Fibroblast of skin of left quadriceps (primary cell): ENCODE results near the gene ARID1B.
"Not testable (repeated sequence)": the region's sequence is repeated elsewhere in the genome, so short reads cannot be mapped to it uniquely, and the experiment has no call there.

Source experiments
- DNase-seq, 2 experiments: peaks; one replicate each; pipeline ENCODE4 v3.0.0-alpha.2; 2013; ENCODE audit warnings: low read depth in 2 of 2

Gene ARID1B

DNA sequence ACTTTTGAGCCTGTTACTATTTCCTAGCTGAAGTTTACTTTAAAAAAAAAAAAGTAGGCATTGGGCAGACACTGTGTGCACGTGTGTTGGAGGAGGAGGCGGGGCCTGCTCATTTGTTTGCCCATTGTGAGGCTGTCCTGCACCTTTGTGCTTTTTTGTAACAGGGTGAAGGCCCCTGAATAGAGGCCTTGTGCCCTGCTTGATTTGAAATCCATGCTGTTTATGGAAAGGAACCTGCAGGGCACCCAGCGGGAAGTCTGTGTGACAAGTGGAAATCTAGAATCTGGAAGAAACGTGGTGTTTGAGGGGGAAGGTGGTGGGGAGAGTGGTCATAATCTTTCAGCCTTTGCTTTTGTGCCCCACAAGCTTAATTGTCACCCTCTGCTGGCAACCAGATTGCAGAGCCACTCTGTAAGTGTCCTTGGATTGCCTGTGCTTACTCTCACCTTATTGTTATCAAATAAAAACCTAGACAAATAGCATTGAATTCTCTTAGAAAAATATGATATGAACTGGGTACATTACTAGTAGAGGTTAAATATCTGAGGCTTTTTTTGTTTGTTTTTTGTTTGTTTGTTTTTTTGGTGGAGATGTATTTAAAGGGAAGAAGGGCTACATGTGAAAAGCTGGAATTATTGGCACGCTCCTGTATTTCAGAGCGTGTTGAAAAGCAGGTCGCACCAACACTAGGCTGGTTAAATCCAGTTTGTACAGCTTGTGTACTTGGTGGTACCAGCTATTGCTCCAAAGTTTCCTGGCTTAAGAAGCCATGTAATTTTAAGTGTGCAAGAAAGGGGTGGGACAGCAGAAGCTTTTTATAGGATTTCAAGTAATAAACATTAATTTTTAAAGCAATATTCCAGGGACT, 156.3 kb downstream of the ARID1B start:
- DNase-seq = no peak

GRCh38 chr6:156934069-156934460, 156.9 kb downstream of the ARID1B start:
- DNase-seq = no peak

DNA sequence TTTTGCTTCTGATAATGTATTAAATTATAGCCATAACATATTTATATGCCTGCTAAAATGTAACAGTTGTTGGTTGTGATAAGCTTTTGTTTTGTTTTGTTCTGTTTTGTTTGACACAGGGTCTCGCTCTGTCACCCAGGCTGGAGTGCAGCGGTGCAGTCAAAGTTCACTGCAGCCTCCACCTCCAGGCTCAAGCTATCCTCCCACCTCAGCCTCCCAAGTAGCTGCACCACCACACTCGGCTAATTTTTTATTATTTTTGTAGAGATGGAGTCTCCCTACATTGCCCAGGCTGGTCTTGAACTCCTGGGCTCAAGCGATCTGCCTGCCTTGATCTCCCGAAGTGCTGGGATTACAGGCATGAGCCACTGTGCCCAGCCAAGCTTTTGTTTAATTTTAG, 157.8 kb downstream of the ARID1B start:
- no peak for DNase-seq

- DNase-seq = no peak
Measured at GRCh38 chr6:156938143-156938542, 161.0 kb downstream of the ARID1B start.

GRCh38 chr6:156940221-156940620, 163.0 kb downstream of the ARID1B start:
- no peak for DNase-seq

DNA sequence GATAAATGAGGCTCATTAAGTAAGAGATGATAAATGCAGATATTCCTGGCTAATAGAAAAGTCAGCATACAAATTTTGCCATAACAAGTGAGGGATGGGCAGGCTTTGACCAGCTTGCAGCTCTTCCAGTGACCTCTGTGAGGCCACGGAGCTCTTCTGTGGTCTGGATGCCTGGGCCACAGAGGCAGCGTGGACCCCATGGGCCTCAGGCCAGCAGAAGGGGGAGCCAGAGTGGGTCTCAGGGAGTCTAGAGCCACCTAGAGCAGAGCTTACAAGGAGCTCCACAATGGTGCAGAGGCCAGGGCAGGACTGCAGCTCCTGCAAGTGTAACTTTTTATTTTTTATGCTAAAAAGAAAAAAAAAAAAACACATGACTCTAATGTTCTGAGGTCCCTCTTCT, 165.1 kb downstream of the ARID1B start:
- no peak for DNase-seq

- no peak for DNase-seq
Measured at GRCh38 chr6:156943166-156943565, 166.0 kb downstream of the ARID1B start.

- no peak for DNase-seq
Measured at GRCh38 chr6:156943816-156944215, 166.6 kb downstream of the ARID1B start.

GRCh38 chr6:156944412-156944811, 167.2 kb downstream of the ARID1B start:
- DNase-seq = no peak

- not testable (repeated sequence) for DNase-seq
Measured at GRCh38 chr6:156945789-156946172, 168.6 kb downstream of the ARID1B start.

DNA sequence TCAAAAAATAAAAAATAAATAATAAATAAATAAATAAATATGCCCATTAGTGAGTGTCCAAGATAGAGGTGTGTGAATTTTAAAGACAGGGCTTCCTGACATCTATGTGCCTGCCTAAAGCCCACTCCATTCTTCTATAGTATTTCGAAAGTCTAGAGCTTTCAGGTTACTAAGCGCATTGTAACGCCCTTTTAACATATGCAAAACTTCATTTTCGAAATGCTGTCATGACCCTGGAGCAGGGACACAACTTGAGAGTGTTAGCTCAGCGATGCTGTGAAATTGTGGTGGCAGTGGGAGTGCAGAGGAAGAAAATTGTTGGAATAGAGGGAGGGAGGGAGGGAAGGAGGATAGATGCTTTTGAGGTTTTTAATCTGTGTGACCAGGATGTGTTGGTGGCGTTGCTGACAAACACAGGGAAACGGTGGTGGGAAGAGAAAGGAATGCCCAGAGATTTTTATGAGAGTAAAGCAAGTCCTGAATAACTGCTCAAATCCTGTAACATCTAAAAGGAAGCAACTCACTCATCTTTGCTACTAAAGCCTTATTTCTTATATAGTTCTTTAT, 169.3 kb downstream of the ARID1B start:
- DNase-seq = no peak

DNA sequence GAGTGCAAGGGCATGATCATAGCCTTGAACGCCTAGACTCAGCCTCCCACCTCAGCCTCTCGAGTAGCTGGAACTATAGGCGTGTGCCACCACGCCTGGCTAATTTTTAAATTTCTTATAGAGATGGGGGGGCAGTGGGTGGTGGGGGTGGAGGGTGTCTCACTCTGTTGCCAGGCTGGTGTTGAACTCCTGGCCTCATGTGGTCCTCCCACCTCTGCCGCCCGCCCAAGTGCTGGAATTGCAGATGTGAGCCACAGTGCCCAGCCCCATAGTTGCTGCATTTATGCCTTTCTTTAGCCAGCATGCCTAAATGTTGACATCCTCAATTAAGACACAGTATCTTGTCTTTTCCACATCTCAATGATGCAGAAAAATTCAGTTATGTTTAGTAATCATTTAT, 171.1 kb downstream of the ARID1B start:
- DNase-seq = no peak

GRCh38 chr6:156948807-156949206, 171.6 kb downstream of the ARID1B start:
- no peak for DNase-seq

GRCh38 chr6:156949376-156949775, 172.2 kb downstream of the ARID1B start:
- peak in 1 of 2 experiments; percentile 47 for DNase-seq

- no peak for DNase-seq
Measured at GRCh38 chr6:156950084-156950483, 172.9 kb downstream of the ARID1B start.

DNA sequence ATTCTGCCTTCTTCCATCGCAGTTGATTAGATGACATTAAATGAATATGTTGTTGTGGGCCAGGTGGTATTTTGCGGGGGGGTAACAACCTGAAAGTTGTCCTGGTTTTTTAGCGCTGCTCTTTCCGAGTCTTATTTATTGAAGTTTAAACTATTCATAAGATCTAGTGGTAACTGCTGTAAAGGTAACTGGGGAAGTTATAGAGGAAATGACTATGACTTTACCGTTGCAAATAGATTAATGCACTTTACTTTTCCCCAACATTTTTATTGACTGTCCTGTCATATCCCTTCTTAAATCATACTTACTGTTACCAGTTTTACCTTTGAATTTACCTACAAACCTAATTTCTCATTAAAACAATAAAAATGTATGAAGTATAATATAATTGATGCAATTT, 173.4 kb downstream of the ARID1B start:
- no peak for DNase-seq

DNA sequence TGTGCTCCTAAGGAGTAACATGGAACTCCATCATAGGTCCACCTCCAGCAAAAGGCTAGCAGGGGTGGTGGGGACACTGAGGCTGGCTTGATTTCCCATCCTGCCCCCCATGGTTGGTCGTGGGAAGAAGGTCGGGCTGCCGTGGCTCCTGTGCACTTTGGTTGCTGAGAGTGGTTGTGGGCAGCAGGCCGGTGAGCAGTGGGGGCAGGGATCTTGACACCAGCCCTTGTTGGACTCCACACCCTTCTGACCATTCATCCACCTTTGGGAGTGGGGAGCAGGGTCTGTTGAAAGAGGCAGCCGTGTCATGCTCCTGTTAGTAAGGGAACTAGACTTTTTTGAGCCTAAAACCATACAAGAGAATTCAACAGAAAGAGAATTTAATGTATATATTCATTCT, 175.2 kb downstream of the ARID1B start:
- DNase-seq = no peak

GRCh38 chr6:156953127-156953478, 175.9 kb downstream of the ARID1B start:
- no peak for DNase-seq

GRCh38 chr6:156953479-156954146, 176.4 kb downstream of the ARID1B start:
- DNase-seq = peak; percentile 96

DNA sequence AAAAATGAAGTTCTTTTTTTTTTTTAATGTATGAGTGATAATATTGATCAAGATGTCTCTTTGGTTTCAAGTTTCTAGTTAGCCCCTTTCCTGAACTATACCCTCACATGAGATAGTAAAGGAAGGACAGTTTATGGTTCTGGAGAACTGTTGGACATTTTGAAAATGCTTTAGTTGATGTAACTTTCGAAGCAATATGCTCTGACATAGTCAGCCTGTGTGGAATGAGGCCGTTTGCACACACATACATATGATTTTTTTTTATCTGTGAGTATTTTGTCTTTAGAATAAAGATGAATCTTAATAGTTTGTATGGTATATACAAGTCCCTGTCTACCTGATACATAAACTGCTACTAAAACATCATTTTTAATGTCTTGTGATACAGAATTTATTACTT, 177.0 kb downstream of the ARID1B start:
- DNase-seq = no peak

DNA sequence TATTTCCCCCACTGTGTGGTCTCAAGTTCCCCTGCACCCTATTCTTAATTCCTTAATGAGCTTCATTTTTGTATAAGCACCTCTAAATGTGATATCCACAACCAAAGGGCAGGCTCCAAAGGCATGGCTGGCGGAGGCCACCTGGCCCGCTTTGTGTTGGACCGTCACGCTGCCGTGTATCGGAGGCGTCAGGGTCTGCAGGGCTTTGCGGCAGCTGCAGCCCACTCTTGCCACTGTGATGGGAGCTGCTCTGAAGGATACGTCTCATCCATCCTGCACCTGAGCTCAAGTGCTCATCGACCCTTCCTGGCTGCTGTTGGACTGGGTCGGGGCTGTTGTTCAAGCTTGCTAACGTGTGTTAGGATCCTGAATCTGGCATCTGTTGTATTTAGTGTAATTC, 177.6 kb downstream of the ARID1B start:
- DNase-seq = no peak

DNA sequence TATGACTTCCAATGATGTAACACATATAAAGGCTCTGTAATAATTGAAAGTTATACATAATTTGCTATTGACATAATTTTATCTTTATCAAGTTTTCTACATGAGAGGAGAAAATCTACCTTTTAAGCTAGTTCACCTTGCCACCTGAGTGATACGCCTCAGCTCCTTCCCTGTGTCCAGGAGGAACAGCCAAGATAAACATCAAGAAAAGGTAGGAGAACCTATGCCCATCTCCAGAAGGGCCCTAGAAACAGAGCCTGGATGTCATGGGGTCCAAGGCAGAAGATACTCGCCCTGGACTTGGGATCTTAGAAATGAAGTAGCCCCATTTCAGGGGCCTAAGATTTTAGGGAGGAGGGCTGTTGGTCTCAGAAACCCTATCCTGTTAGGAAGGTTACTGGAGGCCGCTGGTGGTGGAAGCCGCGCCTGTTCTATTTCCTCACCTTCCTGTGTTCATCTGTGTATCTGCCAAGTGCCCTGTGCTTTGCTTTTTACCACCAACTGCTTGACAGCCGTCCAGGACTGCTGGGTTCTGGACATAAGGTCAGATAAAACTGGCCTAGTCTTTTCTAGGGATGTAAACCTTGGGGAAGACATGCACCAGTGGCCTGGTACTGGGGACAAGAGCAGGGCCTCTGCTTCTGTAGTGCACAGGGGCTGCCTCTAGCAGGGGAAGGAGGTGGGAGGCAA, 178.5 kb downstream of the ARID1B start:
- DNase-seq = no peak
